Sigmoid colon (tissue), 7 donors: ENCODE measurements around the gene LAMP1. TPM values are rescaled to one million over a fixed set of nuclear protein-coding genes. Genes with fewer than 3 reads are reported as not detected.
"Not testable (repeated sequence)": the region's sequence is repeated elsewhere in the genome, so short reads cannot be mapped to it uniquely, and the experiment has no call there.

Source experiments
- DNase-seq: peaks from one replicate; pipeline ENCODE4 v3.0.0-alpha.2; 2019
- H3K27ac ChIP-seq, 4 donors: fragments of 200-600 bp; sonication (generic); one replicate each; pipeline ENCODE4 v1.5.1; 2016 to 2019; ENCODE audit warnings: mild to moderate bottlenecking in 1 of 4
- H3K27me3 ChIP-seq, 3 donors: fragments of 200-600 bp; sonication (generic); one replicate each; pipeline ENCODE4 v1.5.1; 2019; ENCODE audit warnings: mild to moderate bottlenecking in 1 of 3
- H3K36me3 ChIP-seq, 4 donors: fragments of 200-600 bp; sonication (generic); one replicate each; pipeline ENCODE4 v1.5.1; 2016 to 2019
- H3K4me1 ChIP-seq, 4 donors: fragments of 200-600 bp; sonication (generic); one replicate each; pipeline ENCODE4 v1.5.1; 2017 to 2019
- H3K4me3 ChIP-seq, 4 donors: fragments of 200-600 bp; sonication (generic); one replicate each; pipeline ENCODE4 v1.5.1; 2017 to 2019; ENCODE audit warnings: mild to moderate bottlenecking in 2 of 4, moderate library complexity in 1 of 4
- H3K9me3 ChIP-seq, 4 donors: fragments of 200-600 bp in 3 of 4; sonication (generic) in 3 of 4; one replicate each; pipeline versions ENCODE4 v1.5.1 to v1.6.1; 2013 to 2019
- CTCF ChIP-seq, 4 experiments: fragments of 450-650 bp in 3 of 4; fragments of 200-600 bp in 1 of 4; IDR thresholded peaks; one replicate each; pipeline ENCODE4 v1.5.1; 2016 to 2019; ENCODE audit warnings: antibody characterized with exemption in 4 of 4, mild to moderate bottlenecking in 3 of 4, moderate library complexity in 2 of 4
- EP300 ChIP-seq, 4 donors: sonication (generic); formaldehyde crosslinking; IDR thresholded peaks; one replicate each; pipeline ENCODE4 v1.6.1; 2017; ENCODE audit warnings: antibody characterized with exemption in 4 of 4
- POLR2A ChIP-seq, 2 donors: fragments of 450-650 bp; IDR thresholded peaks; one replicate each; pipeline ENCODE4 v1.6.1; 2016; ENCODE audit warnings: antibody characterized with exemption in 2 of 2, mild to moderate bottlenecking in 2 of 2, moderate library complexity in 2 of 2
- POLR2AphosphoS5 ChIP-seq, 4 donors: sonication (generic); formaldehyde crosslinking; IDR thresholded peaks; one replicate each; pipeline ENCODE4 v1.6.1; 2017; ENCODE audit warnings: antibody characterized with exemption in 4 of 4
- WGBS, 2 donors: extraction: QIAGEN DNeasy Blood & Tissue Kit; methylation state at CpG; one replicate each; pipeline ENCODE4 v1.1.7; 2013; 5-methylcytosine and 5-hydroxymethylcytosine counted together
- intact Hi-C: fragments of 100-400 bp; cut with DNase I; formaldehyde crosslinking; loops from one replicate; pipeline ENCODE4 v1.15.1; 2023
- polyA plus RNA-seq, 3 donors: library from polyadenylated mRNA; stranded (reverse); fragments of 200-250 nt; gene quantifications; one replicate each; pipeline ENCODE4 v1.2.3, GENCODE V29; 2013
- total RNA-seq, 4 donors: library from RNA; depleted of rRNA; stranded (reverse); fragments of >200 nt; gene quantifications; one replicate each; pipeline ENCODE4 v1.1.0, GENCODE V29; 2016
- donor health status: healthy with polysubstance abuse.
- donor health status: Bipolar disorder and iron deficiency.
- donor health status: healthy.

LAMP1 gene
- total and polyA plus RNA-seq, 7 donors: 20.4 to 125 (median 86.9) TPM

- Histone ChIP-seq H3K27ac (no peak overlapping the region), H3K36me3 (no peaks in the 10 kb centered on the region), H3K4me3 (no peak overlapping the region), H3K4me1 (peaks cover 3 to 24% (median 18%) of the 10 kb centered on the region in 4 donors), H3K9me3 (no peaks in the 10 kb centered on the region), H3K27me3 (no peaks in the 10 kb centered on the region)
- TF ChIP-seq POLR2AphosphoS5 (IDR thresholded peaks at IDR 0.05): no peak
- TF ChIP-seq CTCF (IDR thresholded peaks at IDR 0.05): no peak
- no peak for TF ChIP-seq POLR2A (IDR thresholded peaks at IDR 0.05)
- TF ChIP-seq EP300 (IDR thresholded peaks at IDR 0.05): no peak
- WGBS, 2 donors: 62 to 89% methylated on average over 9 of the region's 9 CpGs
- DNase-seq: no peak
- intact Hi-C loops: loop anchor here (2.0 kb wide), 3 partner anchors 69 to 213 kb away; partner anchors contain the start of genes CUL4A, LAMP1 and PCID2
Observed at GRCh38 chr13:113365971-113366588, 69.0 kb downstream of the LAMP1 start.

- H3K4me1 ChIP-seq: peaks cover 3 to 24% (median 18%) of the 10 kb centered on the region in 4 donors
- no peak overlapping the region for H3K27ac ChIP-seq
- no peak overlapping the region for H3K4me3 ChIP-seq
- 68 to 85% methylated on average over 15 of the region's 15 CpGs for WGBS, 2 donors
- H3K36me3 ChIP-seq: no peaks in the 10 kb centered on the region
- no peaks in the 10 kb centered on the region for H3K27me3 ChIP-seq
- H3K9me3 ChIP-seq: no peaks in the 10 kb centered on the region
- intact Hi-C loops: no loop called here
- peak; percentile 36 for DNase-seq
- TF ChIP-seq POLR2AphosphoS5 (IDR thresholded peaks at IDR 0.05) (no peak), CTCF (IDR thresholded peaks at IDR 0.05) (no peak), POLR2A (IDR thresholded peaks at IDR 0.05) (no peak), EP300 (IDR thresholded peaks at IDR 0.05) (no peak)
Observed at GRCh38 chr13:113367020-113367560, 70.1 kb downstream of the LAMP1 start.

GRCh38 chr13:113367771-113368170 is 70.7 kb downstream of the LAMP1 start:
- TF ChIP-seq EP300 (IDR thresholded peaks at IDR 0.05) (no peak), POLR2AphosphoS5 (IDR thresholded peaks at IDR 0.05) (no peak), CTCF (IDR thresholded peaks at IDR 0.05) (no peak), POLR2A (IDR thresholded peaks at IDR 0.05) (no peak)
- Histone ChIP-seq H3K36me3 (no peaks in the 10 kb centered on the region), H3K4me3 (no peak overlapping the region), H3K27ac (no peak overlapping the region), H3K4me1 (peaks cover 3 to 20% (median 17%) of the 10 kb centered on the region in 4 donors), H3K9me3 (no peaks in the 10 kb centered on the region), H3K27me3 (no peaks in the 10 kb centered on the region)
- 77% methylated on average over 6 of the region's 6 CpGs for WGBS, 2 donors
- intact Hi-C loops: no loop called here
- DNase-seq: peak; percentile 53

- intact Hi-C loops, H3K36me3 ChIP-seq, H3K27ac ChIP-seq, H3K27me3 ChIP-seq, H3K4me3 ChIP-seq, H3K9me3 ChIP-seq: not testable (repeated sequence)
- peak; percentile 50 for DNase-seq
- WGBS, 2 donors: 81 to 91% methylated on average over 6 of the region's 6 CpGs
- peaks cover 3 to 14% (median 12%) of the 10 kb centered on the region in 4 donors for H3K4me1 ChIP-seq
Observed at GRCh38 chr13:113368353-113368752, 71.3 kb downstream of the LAMP1 start.

- no peaks in the 10 kb centered on the region for H3K9me3 ChIP-seq
- 90% methylated on average over 29 of the region's 29 CpGs for WGBS, 2 donors
- no peak overlapping the region for H3K27ac ChIP-seq
- intact Hi-C loops: no loop called here
- peaks cover 3 to 12% (median 10%) of the 10 kb centered on the region in 4 donors for H3K4me1 ChIP-seq
- H3K27me3 ChIP-seq: no peaks in the 10 kb centered on the region
- TF ChIP-seq EP300 (IDR thresholded peaks at IDR 0.05) (no peak), POLR2AphosphoS5 (IDR thresholded peaks at IDR 0.05) (no peak), POLR2A (IDR thresholded peaks at IDR 0.05) (no peak), CTCF (IDR thresholded peaks at IDR 0.05) (no peak)
- DNase-seq: peak; percentile 50
- no peaks in the 10 kb centered on the region for H3K36me3 ChIP-seq
- H3K4me3 ChIP-seq: no peak overlapping the region
Observed at GRCh38 chr13:113369189-113369588, 72.2 kb downstream of the LAMP1 start.
